Muscle of leg (tissue), 11 donors: ENCODE measurements around the gene LRRC8D. TPM values are rescaled to one million over a fixed set of nuclear protein-coding genes. Genes with fewer than 3 reads are reported as not detected.

ENCODE experiments used
- DNase-seq: peaks from one replicate; pipeline ENCODE4 v3.0.0; 2013
- H3K27ac ChIP-seq: one replicate; pipeline ENCODE4 v1.5.1; 2013; ENCODE audit warnings: mild to moderate bottlenecking, low read length, control low read depth
- H3K27me3 ChIP-seq: one replicate; pipeline ENCODE4 v1.6.1; 2013; ENCODE audit warnings: low read length; ENCODE audit not compliant: control insufficient read depth, insufficient read depth
- H3K36me3 ChIP-seq: one replicate; pipeline ENCODE4 v1.6.1; 2013; ENCODE audit warnings: low read length; ENCODE audit not compliant: control insufficient read depth, insufficient read depth
- H3K4me1 ChIP-seq: one replicate; pipeline ENCODE4 v1.6.1; 2013; ENCODE audit warnings: low read length; ENCODE audit not compliant: control insufficient read depth, insufficient read depth
- H3K4me3 ChIP-seq: one replicate; pipeline ENCODE4 v1.5.1; 2013; ENCODE audit warnings: low read length, control low read depth
- H3K9me3 ChIP-seq: replicated peaks from 2 replicates; pipeline ENCODE4 v1.6.1; 2013; ENCODE audit warnings: low read depth, low read length; ENCODE audit not compliant: control insufficient read depth
- WGBS: methylation state at CpG from one replicate; pipeline ENCODE4 v1.1.5; 2013; ENCODE audit warnings: missing lambda C conversion rate; ENCODE audit not compliant: insufficient coverage; 5-methylcytosine and 5-hydroxymethylcytosine counted together
- polyA plus RNA-seq, 8 donors: library from polyadenylated mRNA; unstranded; fragments of 120-200 nt; gene quantifications; one replicate each; pipeline versions ENCODE4 v1.2.1 to v1.2.3, GENCODE V29; 2013; ENCODE audit warnings: inconsistent platforms in 1 of 8, low replicate concordance in 1 of 8; ENCODE audit not compliant: insufficient read length in 8 of 8, insufficient read depth in 1 of 8
- total RNA-seq: library from RNA; stranded (reverse); fragments of 120-200 nt; gene quantifications from one replicate; pipeline ENCODE4 v1.2.4, GENCODE V29; 2013

The LRRC8D gene
- total and polyA plus RNA-seq, 9 donors: 6.2 to 10.5 (median 7.6) TPM

- Histone ChIP-seq H3K9me3 (no peaks in the 10 kb centered on the region), H3K4me1 (peaks cover 3% of the 10 kb centered on the region)
- WGBS: no CpG with 5 or more reads among the region's 1 CpG
Observed at GRCh38 chr1:89880679-89881078, 59.8 kb downstream of the LRRC8D start.

GRCh38 chr1:89881415-89882058 is 60.7 kb downstream of the LRRC8D start:
- Histone ChIP-seq H3K36me3 (no peaks in the 10 kb centered on the region), H3K9me3 (no peaks in the 10 kb centered on the region), H3K27me3 (no peaks in the 10 kb centered on the region), H3K4me1 (no peaks in the 10 kb centered on the region), H3K27ac (no peak overlapping the region), H3K4me3 (no peak overlapping the region)
- WGBS: 100% methylated on average over 1 of the region's 1 CpG
- DNase-seq: no peak

More at GRCh38 chr1:89880679-89881078, 59.8 kb downstream of the LRRC8D start:
- no peaks in the 10 kb centered on the region for H3K36me3 ChIP-seq
- no peaks in the 10 kb centered on the region for H3K27me3 ChIP-seq
- H3K27ac ChIP-seq: no peak overlapping the region
- H3K4me3 ChIP-seq: no peak overlapping the region
- no peak for DNase-seq

GRCh38 chr1:89882348-89883029 is 61.7 kb downstream of the LRRC8D start:
- no peaks in the 10 kb centered on the region for H3K36me3 ChIP-seq
- 69% methylated on average over 3 of the region's 6 CpGs for WGBS
- no peaks in the 10 kb centered on the region for H3K4me1 ChIP-seq
- no peaks in the 10 kb centered on the region for H3K9me3 ChIP-seq
- H3K4me3 ChIP-seq: no peak overlapping the region
- H3K27me3 ChIP-seq: no peaks in the 10 kb centered on the region
- no peak overlapping the region for H3K27ac ChIP-seq
- no peak for DNase-seq

GRCh38 chr1:89883030-89883379 is 62.2 kb downstream of the LRRC8D start:
- no peaks in the 10 kb centered on the region for H3K4me1 ChIP-seq
- no peaks in the 10 kb centered on the region for H3K27me3 ChIP-seq
- no peaks in the 10 kb centered on the region for H3K9me3 ChIP-seq
- no peak overlapping the region for H3K27ac ChIP-seq
- no peak for DNase-seq
- 93% methylated on average over 1 of the region's 6 CpGs for WGBS
- H3K36me3 ChIP-seq: no peaks in the 10 kb centered on the region
- no peak overlapping the region for H3K4me3 ChIP-seq

- H3K4me3 ChIP-seq: no peak overlapping the region
- H3K9me3 ChIP-seq: no peaks in the 10 kb centered on the region
- no peaks in the 10 kb centered on the region for H3K27me3 ChIP-seq
- WGBS: 88% methylated on average over 1 of the region's 6 CpGs
- no peak for DNase-seq
- no peaks in the 10 kb centered on the region for H3K36me3 ChIP-seq
- H3K4me1 ChIP-seq: no peaks in the 10 kb centered on the region
- H3K27ac ChIP-seq: no peak overlapping the region
Observed at GRCh38 chr1:89884718-89885596, 64.1 kb downstream of the LRRC8D start.

GRCh38 chr1:89887270-89887669 is 66.4 kb downstream of the LRRC8D start:
- Histone ChIP-seq H3K36me3 (no peaks in the 10 kb centered on the region), H3K9me3 (no peaks in the 10 kb centered on the region), H3K27ac (no peak overlapping the region), H3K4me1 (no peaks in the 10 kb centered on the region), H3K27me3 (no peaks in the 10 kb centered on the region), H3K4me3 (no peak overlapping the region)
- DNase-seq: no peak
- WGBS: no CpG with 5 or more reads among the region's 2 CpGs

- Histone ChIP-seq H3K36me3 (no peaks in the 10 kb centered on the region), H3K27ac (no peak overlapping the region), H3K4me1 (no peaks in the 10 kb centered on the region), H3K4me3 (no peak overlapping the region), H3K27me3 (no peaks in the 10 kb centered on the region), H3K9me3 (no peaks in the 10 kb centered on the region)
- DNase-seq: no peak
- no CpG with 5 or more reads among the region's 1 CpG for WGBS
Observed at GRCh38 chr1:89887713-89888112, 66.9 kb downstream of the LRRC8D start.

- no peaks in the 10 kb centered on the region for H3K36me3 ChIP-seq
- H3K4me1 ChIP-seq: no peaks in the 10 kb centered on the region
- no peaks in the 10 kb centered on the region for H3K27me3 ChIP-seq
- H3K4me3 ChIP-seq: no peak overlapping the region
- H3K27ac ChIP-seq: no peak overlapping the region
- no peaks in the 10 kb centered on the region for H3K9me3 ChIP-seq
- 100% methylated on average over 1 of the region's 5 CpGs for WGBS
- no peak for DNase-seq
Observed at GRCh38 chr1:89888480-89889322, 67.9 kb downstream of the LRRC8D start.

GRCh38 chr1:89889323-89889615 is 68.4 kb downstream of the LRRC8D start:
- no peak for DNase-seq
- Histone ChIP-seq H3K27me3 (no peaks in the 10 kb centered on the region), H3K9me3 (no peaks in the 10 kb centered on the region)

More at GRCh38 chr1:89889323-89889615, 68.4 kb downstream of the LRRC8D start:
- no peak overlapping the region for H3K4me3 ChIP-seq
- H3K4me1 ChIP-seq: no peaks in the 10 kb centered on the region
- no peaks in the 10 kb centered on the region for H3K36me3 ChIP-seq
- no peak overlapping the region for H3K27ac ChIP-seq
